A549 (cell line): Measurements from ENCODE around the gene NRN1L.

ENCODE experiments used
- BHLHE40 ChIP-seq: IDR thresholded peaks from 2 replicates; pipeline ENCODE4 v1.6.1; 2012; ENCODE audit warnings: low read depth, low read length, inconsistent platforms
- POLR2A ChIP-seq: IDR thresholded peaks from 2 replicates; pipeline ENCODE4 v1.6.1; 2012; ENCODE audit warnings: mild to moderate bottlenecking, low read length
- TF ChIP-seq, protein P1 (sequence below): fragments of 200-600 bp; sonication (generic); IDR thresholded peaks from 2 replicates; pipeline ENCODE4 v1.6.1; 2016; ENCODE audit warnings: antibody characterized with exemption, mild to moderate bottlenecking, moderate library complexity

DNA sequence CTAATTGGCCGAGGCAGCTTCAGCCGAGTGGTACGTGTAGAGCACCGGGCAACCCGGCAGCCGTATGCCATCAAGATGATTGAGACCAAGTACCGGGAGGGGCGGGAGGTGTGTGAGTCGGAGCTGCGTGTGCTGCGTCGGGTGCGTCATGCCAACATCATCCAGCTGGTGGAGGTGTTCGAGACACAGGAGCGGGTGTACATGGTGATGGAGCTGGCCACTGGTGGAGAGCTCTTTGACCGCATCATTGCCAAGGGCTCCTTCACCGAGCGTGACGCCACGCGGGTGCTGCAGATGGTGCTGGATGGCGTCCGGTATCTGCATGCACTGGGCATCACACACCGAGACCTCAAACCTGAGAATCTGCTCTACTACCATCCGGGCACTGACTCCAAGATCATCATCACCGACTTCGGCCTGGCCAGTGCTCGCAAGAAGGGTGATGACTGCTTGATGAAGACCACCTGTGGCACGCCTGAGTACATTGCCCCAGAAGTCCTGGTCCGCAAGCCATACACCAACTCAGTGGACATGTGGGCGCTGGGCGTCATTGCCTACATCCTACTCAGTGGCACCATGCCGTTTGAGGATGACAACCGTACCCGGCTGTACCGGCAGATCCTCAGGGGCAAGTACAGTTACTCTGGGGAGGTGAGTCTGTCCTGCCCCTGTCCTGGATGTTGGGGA lies 24.5 kb downstream of the NRN1L start:
- TF ChIP-seq POLR2A = no peak
- TF ChIP-seq, protein P1, sequence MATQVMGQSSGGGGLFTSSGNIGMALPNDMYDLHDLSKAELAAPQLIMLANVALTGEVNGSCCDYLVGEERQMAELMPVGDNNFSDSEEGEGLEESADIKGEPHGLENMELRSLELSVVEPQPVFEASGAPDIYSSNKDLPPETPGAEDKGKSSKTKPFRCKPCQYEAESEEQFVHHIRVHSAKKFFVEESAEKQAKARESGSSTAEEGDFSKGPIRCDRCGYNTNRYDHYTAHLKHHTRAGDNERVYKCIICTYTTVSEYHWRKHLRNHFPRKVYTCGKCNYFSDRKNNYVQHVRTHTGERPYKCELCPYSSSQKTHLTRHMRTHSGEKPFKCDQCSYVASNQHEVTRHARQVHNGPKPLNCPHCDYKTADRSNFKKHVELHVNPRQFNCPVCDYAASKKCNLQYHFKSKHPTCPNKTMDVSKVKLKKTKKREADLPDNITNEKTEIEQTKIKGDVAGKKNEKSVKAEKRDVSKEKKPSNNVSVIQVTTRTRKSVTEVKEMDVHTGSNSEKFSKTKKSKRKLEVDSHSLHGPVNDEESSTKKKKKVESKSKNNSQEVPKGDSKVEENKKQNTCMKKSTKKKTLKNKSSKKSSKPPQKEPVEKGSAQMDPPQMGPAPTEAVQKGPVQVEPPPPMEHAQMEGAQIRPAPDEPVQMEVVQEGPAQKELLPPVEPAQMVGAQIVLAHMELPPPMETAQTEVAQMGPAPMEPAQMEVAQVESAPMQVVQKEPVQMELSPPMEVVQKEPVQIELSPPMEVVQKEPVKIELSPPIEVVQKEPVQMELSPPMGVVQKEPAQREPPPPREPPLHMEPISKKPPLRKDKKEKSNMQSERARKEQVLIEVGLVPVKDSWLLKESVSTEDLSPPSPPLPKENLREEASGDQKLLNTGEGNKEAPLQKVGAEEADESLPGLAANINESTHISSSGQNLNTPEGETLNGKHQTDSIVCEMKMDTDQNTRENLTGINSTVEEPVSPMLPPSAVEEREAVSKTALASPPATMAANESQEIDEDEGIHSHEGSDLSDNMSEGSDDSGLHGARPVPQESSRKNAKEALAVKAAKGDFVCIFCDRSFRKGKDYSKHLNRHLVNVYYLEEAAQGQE = no peak
- TF ChIP-seq BHLHE40 = no peak
